Esophagus muscularis mucosa (tissue), 4 donors: ENCODE results near the gene TFB1M. TPM values are rescaled to one million over a fixed set of nuclear protein-coding genes. Genes with fewer than 3 reads are reported as not detected.

Experiments used
- DNase-seq: peaks from one replicate; pipeline ENCODE4 v3.0.0-alpha.2; 2017; ENCODE audit errors: extremely low spot score
- H3K27ac ChIP-seq, 4 donors: fragments of 200-600 bp; sonication (generic); replicated peaks in 1 of 4; 1 replicate in 3 of 4; 2 replicates in 1 of 4; pipeline ENCODE4 v1.5.1; 2016 to 2019; ENCODE audit warnings: mild to moderate bottlenecking in 1 of 4
- H3K27me3 ChIP-seq, 4 donors: fragments of 200-600 bp; sonication (generic); one replicate each; pipeline versions ENCODE4 v1.5.1 to v1.6.0; 2016 to 2019
- H3K36me3 ChIP-seq, 4 donors: fragments of 200-600 bp; sonication (generic); one replicate each; pipeline ENCODE4 v1.5.1; 2016 to 2019
- H3K4me1 ChIP-seq, 4 donors: fragments of 200-600 bp; sonication (generic); one replicate each; pipeline ENCODE4 v1.5.1; 2016 to 2019
- H3K4me3 ChIP-seq, 4 donors: fragments of 200-600 bp; sonication (generic); 1 replicate in 2 of 4; 2 replicates in 2 of 4; pipeline ENCODE4 v1.5.1; 2016 to 2019; ENCODE audit warnings: mild to moderate bottlenecking in 4 of 4, moderate library complexity in 1 of 4
- H3K9me3 ChIP-seq, 4 donors: fragments of 200-600 bp; sonication (generic); 1 replicate in 3 of 4; 2 replicates in 1 of 4; pipeline ENCODE4 v1.5.1; 2016 to 2019
- EP300 ChIP-seq: sonication (generic); formaldehyde crosslinking; IDR thresholded peaks from one replicate; pipeline ENCODE4 v1.6.1; 2017; ENCODE audit warnings: antibody characterized with exemption
- POLR2A ChIP-seq: fragments of 450-650 bp; IDR thresholded peaks from one replicate; pipeline ENCODE4 v1.6.1; 2017; ENCODE audit warnings: antibody characterized with exemption, moderate library complexity, mild to moderate bottlenecking, low read depth
- POLR2AphosphoS5 ChIP-seq, 2 donors: sonication (generic); formaldehyde crosslinking; IDR thresholded peaks; one replicate each; pipeline ENCODE4 v1.6.1; 2017; ENCODE audit warnings: antibody characterized with exemption in 2 of 2
- WGBS: methylation state at CpG from one replicate; pipeline ENCODE4 v1.1.5; 2018; 5-methylcytosine and 5-hydroxymethylcytosine counted together
- intact Hi-C: fragments of 100-400 bp; cut with DNase I; formaldehyde crosslinking; loops from one replicate; pipeline ENCODE4 v1.15.1; 2023
- total RNA-seq, 4 donors: library from RNA; depleted of rRNA; stranded (reverse); fragments of >200 nt; gene quantifications; one replicate each; pipeline versions ENCODE4 v1.1.0 to v1.2.1, GENCODE V29; 2016
- TF ChIP-seq, protein P1 (sequence below), 3 experiments: fragments of 200-600 bp in 2 of 3; fragments of 450-650 bp in 1 of 3; sonication (generic) in 2 of 3; IDR thresholded peaks; one replicate each; pipeline ENCODE4 v1.5.1; 2017 to 2019; ENCODE audit warnings: antibody characterized with exemption in 3 of 3, mild to moderate bottlenecking in 2 of 3, moderate library complexity in 1 of 3

The TFB1M gene
- total RNA-seq, 4 donors from 2014 or later, result 6.5 to 15.4 (median 12.2) TPM

DNA sequence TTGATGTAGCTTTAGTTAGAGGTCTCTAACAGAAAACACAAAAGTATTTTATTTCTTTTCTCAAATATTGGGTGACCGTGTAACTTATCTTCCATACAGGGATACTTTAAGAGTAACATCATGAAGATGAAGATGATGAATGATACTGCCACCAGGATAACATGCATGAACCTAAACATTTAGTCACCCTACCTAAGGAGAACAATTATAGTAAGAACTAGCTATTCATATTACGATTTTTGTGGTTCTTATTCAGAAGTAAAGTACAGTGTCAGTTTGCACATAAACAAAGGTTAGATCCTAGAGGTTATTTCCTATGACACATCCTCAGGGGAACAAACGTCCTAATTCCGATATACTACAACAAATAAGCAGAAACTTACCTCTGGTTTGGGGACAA is 29.5 kb downstream of the TFB1M start:
- WGBS, result 87% methylated on average over 4 of the region's 4 CpGs
- intact Hi-C loops, result no loop called here

DNA sequence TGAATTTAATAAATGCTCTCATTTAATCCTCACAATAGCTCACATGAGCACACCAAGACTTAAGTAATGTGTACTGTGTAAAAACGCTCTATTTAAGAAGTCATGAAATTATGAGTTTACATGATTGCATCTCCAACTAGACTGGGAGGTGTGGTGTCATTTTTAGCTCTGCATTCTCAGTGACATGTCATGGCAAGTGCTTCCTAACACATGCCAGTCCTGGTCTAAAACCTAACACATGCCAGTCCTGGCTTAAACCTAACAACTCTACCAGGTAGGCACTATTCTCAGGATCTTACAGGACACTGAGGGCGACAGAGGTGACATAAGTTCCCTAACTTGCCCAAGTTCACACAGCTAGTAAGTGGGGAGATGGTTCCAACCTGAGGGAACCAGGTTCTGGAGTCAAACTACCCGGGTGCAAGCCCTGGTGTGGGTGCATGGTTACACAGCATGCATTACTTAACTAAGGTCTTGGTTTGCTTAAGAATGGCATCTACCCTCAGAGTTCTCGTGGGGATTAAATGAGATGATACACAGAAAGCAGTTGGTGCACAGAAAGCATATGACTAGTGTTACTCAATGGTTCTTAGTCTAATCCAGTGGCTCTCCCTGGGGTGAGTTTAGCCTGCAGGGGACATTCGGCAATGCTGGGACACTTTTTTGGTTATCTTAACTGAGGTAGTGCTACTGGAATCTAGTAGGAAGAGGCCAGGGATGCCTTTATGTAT is 35.8 kb downstream of the TFB1M start:
- H3K27me3 ChIP-seq, result no peaks in the 10 kb centered on the region
- no peaks in the 10 kb centered on the region for H3K9me3 ChIP-seq
- no peak for DNase-seq
- intact Hi-C loops, result no loop called here
- H3K4me3 ChIP-seq, result no peak overlapping the region
- H3K36me3 ChIP-seq, result peaks cover 0 to 8% (median under 1%) of the 10 kb centered on the region in 4 donors
- H3K4me1 ChIP-seq, result peaks cover 18 to 29% (median 25%) of the 10 kb centered on the region in 4 donors
- TF ChIP-seq, protein P1, sequence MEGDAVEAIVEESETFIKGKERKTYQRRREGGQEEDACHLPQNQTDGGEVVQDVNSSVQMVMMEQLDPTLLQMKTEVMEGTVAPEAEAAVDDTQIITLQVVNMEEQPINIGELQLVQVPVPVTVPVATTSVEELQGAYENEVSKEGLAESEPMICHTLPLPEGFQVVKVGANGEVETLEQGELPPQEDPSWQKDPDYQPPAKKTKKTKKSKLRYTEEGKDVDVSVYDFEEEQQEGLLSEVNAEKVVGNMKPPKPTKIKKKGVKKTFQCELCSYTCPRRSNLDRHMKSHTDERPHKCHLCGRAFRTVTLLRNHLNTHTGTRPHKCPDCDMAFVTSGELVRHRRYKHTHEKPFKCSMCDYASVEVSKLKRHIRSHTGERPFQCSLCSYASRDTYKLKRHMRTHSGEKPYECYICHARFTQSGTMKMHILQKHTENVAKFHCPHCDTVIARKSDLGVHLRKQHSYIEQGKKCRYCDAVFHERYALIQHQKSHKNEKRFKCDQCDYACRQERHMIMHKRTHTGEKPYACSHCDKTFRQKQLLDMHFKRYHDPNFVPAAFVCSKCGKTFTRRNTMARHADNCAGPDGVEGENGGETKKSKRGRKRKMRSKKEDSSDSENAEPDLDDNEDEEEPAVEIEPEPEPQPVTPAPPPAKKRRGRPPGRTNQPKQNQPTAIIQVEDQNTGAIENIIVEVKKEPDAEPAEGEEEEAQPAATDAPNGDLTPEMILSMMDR (IDR thresholded peaks at IDR 0.05), result no peak
- TF ChIP-seq POLR2A (no peak), POLR2AphosphoS5 (IDR thresholded peaks at IDR 0.05) (no peak), EP300 (no peak)
- H3K27ac ChIP-seq, result no peak overlapping the region
- over 99% methylated on average over 5 of the region's 5 CpGs for WGBS

More for the DNA sequence above, 29.5 kb downstream of the TFB1M start:
- Histone ChIP-seq H3K36me3 (peaks cover 0 to 41% (median 17%) of the 10 kb centered on the region in 4 donors), H3K27me3 (no peaks in the 10 kb centered on the region), H3K4me3 (no peak overlapping the region), H3K4me1 (no peaks in the 10 kb centered on the region), H3K9me3 (no peaks in the 10 kb centered on the region), H3K27ac (no peak overlapping the region)
- TF ChIP-seq EP300 (no peak), POLR2AphosphoS5 (IDR thresholded peaks at IDR 0.05) (no peak), POLR2A (no peak)
- TF ChIP-seq, protein P1 (IDR thresholded peaks at IDR 0.05), result no peak
- DNase-seq, result no peak

DNA sequence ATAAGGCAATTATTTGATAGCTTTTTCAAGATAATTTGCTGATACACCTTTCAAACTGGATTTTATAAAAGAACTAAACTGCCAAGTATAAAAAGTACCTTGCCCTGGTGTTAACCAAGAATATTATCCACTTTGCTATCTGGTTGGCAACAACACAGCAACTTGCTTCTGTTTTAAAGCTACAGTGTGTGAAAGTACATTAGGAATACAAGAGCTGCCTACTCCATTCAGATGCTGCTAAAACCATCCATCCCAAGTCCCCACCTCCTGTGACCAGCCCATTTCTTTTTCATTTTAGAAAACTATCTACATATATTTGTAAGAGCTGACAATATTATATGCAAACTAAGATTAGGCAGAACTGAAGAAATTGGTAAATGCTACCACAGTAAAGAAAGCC is 37.6 kb downstream of the TFB1M start:
- Histone ChIP-seq H3K36me3 (peaks cover 0 to 3% (median 0%) of the 10 kb centered on the region in 4 donors), H3K27me3 (no peaks in the 10 kb centered on the region), H3K4me3 (no peak overlapping the region), H3K27ac (peak overlapping the region in 2 of 4 donors; percentile 46 to 64), H3K9me3 (no peaks in the 10 kb centered on the region), H3K4me1 (peaks cover 31 to 44% (median 43%) of the 10 kb centered on the region in 4 donors)
- no peak for DNase-seq
- intact Hi-C loops, result no loop called here
- no peak for TF ChIP-seq EP300
- TF ChIP-seq POLR2AphosphoS5 (IDR thresholded peaks at IDR 0.05), result no peak
- no peak for TF ChIP-seq POLR2A
- TF ChIP-seq, protein P1 (IDR thresholded peaks at IDR 0.05), result no peak

DNA sequence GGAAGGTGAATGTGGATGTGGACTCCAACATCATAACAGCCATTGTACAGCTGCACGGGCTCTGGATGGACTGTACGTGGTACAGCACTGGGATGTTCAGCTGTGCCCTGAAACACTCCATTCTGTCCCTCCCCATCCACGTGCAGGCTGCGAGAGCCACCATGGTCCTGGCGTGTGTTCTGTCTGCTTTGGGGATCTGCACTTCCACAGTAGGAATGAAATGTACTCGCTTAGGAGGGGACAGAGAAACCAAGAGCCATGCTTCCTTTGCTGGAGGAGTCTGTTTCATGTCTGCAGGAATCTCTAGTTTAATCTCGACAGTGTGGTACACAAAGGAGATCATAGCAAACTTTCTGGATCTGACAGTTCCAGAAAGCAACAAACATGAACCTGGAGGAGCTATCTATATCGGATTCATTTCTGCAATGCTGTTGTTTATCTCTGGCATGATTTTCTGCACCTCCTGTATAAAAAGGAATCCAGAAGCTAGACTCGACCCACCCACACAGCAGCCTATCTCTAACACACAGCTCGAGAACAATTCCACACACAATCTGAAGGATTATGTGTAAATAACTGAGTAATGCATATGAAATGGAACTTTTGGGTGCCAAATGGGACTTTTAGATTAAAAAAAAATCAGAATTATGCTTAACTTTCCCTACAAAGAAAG is 38.3 kb downstream of the TFB1M start:
- TF ChIP-seq, protein P1 (IDR thresholded peaks at IDR 0.05), result no peak
- TF ChIP-seq EP300 (no peak), POLR2AphosphoS5 (IDR thresholded peaks at IDR 0.05) (no peak), POLR2A (no peak)
- Histone ChIP-seq H3K4me1 (peaks cover 31 to 45% (median 43%) of the 10 kb centered on the region in 4 donors), H3K9me3 (no peaks in the 10 kb centered on the region), H3K36me3 (peaks cover 0 to 3% (median 0%) of the 10 kb centered on the region in 4 donors), H3K4me3 (no peak overlapping the region), H3K27me3 (no peaks in the 10 kb centered on the region), H3K27ac (peak overlapping the region; percentile 46 to 66 (median 60))
- WGBS, result 53% methylated on average over 9 of the region's 10 CpGs
- intact Hi-C loops, result no loop called here
- no peak for DNase-seq
